Measurements from ENCODE around the gene AMT. TPM values are rescaled to one million over a fixed set of nuclear protein-coding genes. Genes with fewer than 3 reads are reported as not detected.
"Not testable (repeated sequence)": the region's sequence is repeated elsewhere in the genome, so short reads cannot be mapped to it uniquely, and the experiment has no call there.

Gene AMT
- total and polyA plus RNA-seq, 4 donors, result 3.6 to 70.8 (median 12.0) TPM

DNA sequence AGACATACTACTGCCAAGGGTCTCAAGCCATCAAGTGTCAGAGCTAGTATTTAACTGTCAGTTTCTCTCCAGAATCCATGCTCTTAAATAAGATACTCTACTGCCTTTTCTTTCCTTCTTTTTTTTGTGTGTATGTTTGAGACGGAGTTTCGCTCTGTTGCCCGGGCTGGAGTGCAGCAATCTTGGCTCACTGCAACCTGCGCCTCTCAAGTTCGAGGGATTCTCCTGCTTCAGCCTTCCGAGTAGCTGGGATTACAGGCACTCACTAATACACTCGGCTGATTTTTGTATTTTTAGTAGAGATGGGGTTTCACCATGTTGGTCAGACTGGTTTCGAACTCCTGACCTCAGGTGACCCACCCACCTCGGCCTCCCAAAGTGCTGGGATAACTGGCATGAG is 16.7 kb downstream of the AMT start:
- intact Hi-C loops (cut with DNase I); ATAC-seq (ENCODE audit: low FRiP score); H3K9me3 ChIP-seq (ENCODE audit: control insufficient read depth, low read length); H3K4me3 ChIP-seq (ENCODE audit: low read length in 2 of 2); H3K36me3 ChIP-seq (ENCODE audit: control insufficient read depth in 1 of 2, insufficient read depth in 2 of 2, low read length in 1 of 2); H3K27me3 ChIP-seq (ENCODE audit: control insufficient read depth in 1 of 2, insufficient read depth in 2 of 2, low read length in 1 of 2): not testable (repeated sequence)
- peak in 1 of 2 donors; percentile 33 for DNase-seq
- Histone ChIP-seq H3K27ac (ENCODE audit: low read depth in 1 of 2, low read length in 2 of 2) (peak overlapping the region in 1 of 2 donors; percentile 33), H3K4me1 (ENCODE audit: control insufficient read depth in 1 of 2, insufficient read depth in 2 of 2, low read length in 2 of 2) (peaks cover 0 to 15% of the 10 kb centered on the region in 2 donors)
- 9 to 11% methylated on average over 9 of the region's 9 CpGs for WGBS, 2 donors

DNA sequence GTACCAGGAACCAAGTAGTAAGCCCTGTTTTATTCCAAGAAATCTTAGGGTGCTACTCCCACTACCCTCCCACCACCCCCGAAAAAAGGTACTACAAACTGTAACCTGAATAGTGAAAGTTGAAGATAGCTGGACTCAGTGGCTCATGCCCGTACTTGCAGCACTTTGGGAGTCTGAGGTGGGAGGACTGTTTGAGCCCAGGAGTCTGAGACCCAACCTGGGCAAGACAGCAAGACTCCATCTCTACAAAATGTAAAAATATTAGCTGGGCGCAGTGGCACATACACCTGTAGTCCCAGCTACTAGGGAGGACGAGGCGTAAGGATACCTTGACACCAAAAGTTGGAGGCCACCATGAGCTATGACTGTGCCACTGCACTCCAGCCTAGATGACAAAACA is 18.4 kb downstream of the AMT start:
- DNase-seq, result no peak
- Histone ChIP-seq H3K4me3 (ENCODE audit: low read length in 2 of 2) (no peak overlapping the region), H3K9me3 (ENCODE audit: control insufficient read depth, low read length) (no peaks in the 10 kb centered on the region), H3K27me3 (ENCODE audit: control insufficient read depth in 1 of 2, insufficient read depth in 2 of 2, low read length in 1 of 2) (no peaks in the 10 kb centered on the region), H3K36me3 (ENCODE audit: control insufficient read depth in 1 of 2, insufficient read depth in 2 of 2, low read length in 1 of 2) (no peaks in the 10 kb centered on the region), H3K27ac (ENCODE audit: low read depth in 1 of 2, low read length in 2 of 2) (no peak overlapping the region), H3K4me1 (ENCODE audit: control insufficient read depth in 1 of 2, insufficient read depth in 2 of 2, low read length in 2 of 2) (peaks cover 0 to 4% of the 10 kb centered on the region in 2 donors)
- intact Hi-C loops (cut with DNase I), result loop anchor here in 1 of 2 donors (2.0 kb wide), 1 partner anchor 19 kb away; no protein-coding TSS in a partner anchor
- 85 to 95% methylated on average over 5 of the region's 5 CpGs for WGBS, 2 donors
- no peak for ATAC-seq (ENCODE audit: low FRiP score)

DNA sequence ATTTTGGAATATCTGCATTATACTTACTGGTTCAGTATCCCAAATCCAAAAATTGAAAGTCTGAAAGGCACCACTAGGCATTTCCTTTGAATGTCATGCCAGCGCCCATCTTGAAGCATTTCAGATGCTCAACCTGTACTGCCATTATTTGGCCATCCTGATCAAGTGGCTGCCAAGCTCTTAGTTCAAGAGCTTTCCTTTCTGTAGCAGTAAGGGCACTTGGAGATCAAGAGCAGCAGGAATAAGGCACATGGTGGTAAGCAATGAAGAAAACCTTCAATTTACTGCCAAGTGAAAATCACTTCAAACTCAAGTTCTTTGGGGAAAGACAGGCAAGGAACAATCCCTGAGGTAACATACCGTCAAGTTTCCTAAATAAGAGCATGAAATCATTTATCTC is 20.5 kb downstream of the AMT start:
- H3K27me3 ChIP-seq (ENCODE audit: control insufficient read depth in 1 of 2, insufficient read depth in 2 of 2, low read length in 1 of 2), result no peaks in the 10 kb centered on the region
- 66 to 70% methylated on average over 2 of the region's 2 CpGs for WGBS, 2 donors
- intact Hi-C loops (cut with DNase I), result loop anchor here in 1 of 2 donors (2.0 kb wide), 1 partner anchor 17 kb away; no protein-coding TSS in a partner anchor
- ATAC-seq (ENCODE audit: low FRiP score), result no peak
- no peak overlapping the region for H3K4me3 ChIP-seq (ENCODE audit: low read length in 2 of 2)
- DNase-seq, result no peak
- no peaks in the 10 kb centered on the region for H3K9me3 ChIP-seq (ENCODE audit: control insufficient read depth, low read length)
- no peaks in the 10 kb centered on the region for H3K36me3 ChIP-seq (ENCODE audit: control insufficient read depth in 1 of 2, insufficient read depth in 2 of 2, low read length in 1 of 2)
- H3K27ac ChIP-seq (ENCODE audit: low read depth in 1 of 2, low read length in 2 of 2), result no peak overlapping the region
- H3K4me1 ChIP-seq (ENCODE audit: control insufficient read depth in 1 of 2, insufficient read depth in 2 of 2, low read length in 2 of 2), result peaks cover 0 to 4% of the 10 kb centered on the region in 2 donors

DNA sequence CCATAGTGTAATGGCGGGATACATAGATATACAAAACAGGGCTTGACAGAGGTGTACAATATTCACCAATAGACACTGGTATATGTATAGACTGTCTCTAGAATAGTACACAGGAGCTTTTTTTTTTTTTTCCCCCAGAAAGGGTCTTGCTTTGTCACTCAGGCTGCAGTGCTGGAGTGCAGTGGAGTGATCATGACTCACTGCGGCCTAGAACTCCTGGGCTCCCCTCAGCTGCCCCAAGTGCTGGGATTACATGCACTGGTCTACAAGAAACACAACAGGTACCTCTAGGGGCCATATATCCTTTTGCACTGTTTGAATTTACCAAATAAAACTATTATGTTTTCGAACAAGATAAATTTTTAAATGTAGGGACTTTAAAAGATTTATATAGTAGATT is 22.8 kb downstream of the AMT start:
- Histone ChIP-seq H3K27me3 (ENCODE audit: control insufficient read depth in 1 of 2, insufficient read depth in 2 of 2, low read length in 1 of 2) (no peaks in the 10 kb centered on the region), H3K9me3 (ENCODE audit: control insufficient read depth, low read length) (no peaks in the 10 kb centered on the region), H3K27ac (ENCODE audit: low read depth in 1 of 2, low read length in 2 of 2) (no peak overlapping the region), H3K4me3 (ENCODE audit: low read length in 2 of 2) (no peak overlapping the region), H3K4me1 (ENCODE audit: control insufficient read depth in 1 of 2, insufficient read depth in 2 of 2, low read length in 2 of 2) (no peaks in the 10 kb centered on the region), H3K36me3 (ENCODE audit: control insufficient read depth in 1 of 2, insufficient read depth in 2 of 2, low read length in 1 of 2) (no peaks in the 10 kb centered on the region)
- DNase-seq (peak in 1 of 2 donors; percentile 46), ATAC-seq (ENCODE audit: low FRiP score) (no peak)
- intact Hi-C loops (cut with DNase I), result loop anchor here in 1 of 2 donors (5.0 kb wide), 1 partner anchor 37 kb away; no protein-coding TSS in a partner anchor
- 90 to 95% methylated on average over 3 of the region's 3 CpGs for WGBS, 2 donors

DNA sequence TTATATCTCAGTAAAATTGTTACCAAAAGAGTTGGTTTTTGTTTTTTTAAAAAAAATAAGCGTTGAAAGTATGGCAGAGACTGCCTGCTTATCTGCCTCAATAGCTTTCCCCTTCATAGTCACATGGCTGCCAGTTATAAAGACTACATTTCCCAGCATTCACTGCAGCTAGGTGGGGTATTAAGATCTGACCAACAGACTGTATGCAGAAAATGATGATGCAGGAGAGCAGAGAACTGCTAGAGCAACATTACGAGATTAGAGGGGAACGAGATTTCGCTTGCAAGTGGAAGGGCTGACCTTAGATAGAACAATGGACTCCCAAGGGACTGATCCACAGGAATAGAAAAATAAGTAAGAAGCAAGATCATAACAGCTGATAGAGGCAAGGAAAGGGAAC is 24.8 kb downstream of the AMT start:
- DNase-seq (no peak), ATAC-seq (ENCODE audit: low FRiP score) (peak; percentile 69)
- H3K36me3 ChIP-seq (ENCODE audit: control insufficient read depth in 1 of 2, insufficient read depth in 2 of 2, low read length in 1 of 2), result no peaks in the 10 kb centered on the region
- H3K27me3 ChIP-seq (ENCODE audit: control insufficient read depth in 1 of 2, insufficient read depth in 2 of 2, low read length in 1 of 2), result no peaks in the 10 kb centered on the region
- H3K4me1 ChIP-seq (ENCODE audit: control insufficient read depth in 1 of 2, insufficient read depth in 2 of 2, low read length in 2 of 2), result peaks cover 0 to 3% of the 10 kb centered on the region in 2 donors
- peak overlapping the region in 1 of 2 donors; percentile 23 for H3K27ac ChIP-seq (ENCODE audit: low read depth in 1 of 2, low read length in 2 of 2)
- H3K9me3 ChIP-seq (ENCODE audit: control insufficient read depth, low read length), result no peaks in the 10 kb centered on the region
- intact Hi-C loops (cut with DNase I), result loop anchor here in 1 of 2 donors (5.0 kb wide), 1 partner anchor 35 kb away; no protein-coding TSS in a partner anchor
- no peak overlapping the region for H3K4me3 ChIP-seq (ENCODE audit: low read length in 2 of 2)
- WGBS, 2 donors, result 13 to 18% methylated on average over 4 of the region's 4 CpGs

DNA sequence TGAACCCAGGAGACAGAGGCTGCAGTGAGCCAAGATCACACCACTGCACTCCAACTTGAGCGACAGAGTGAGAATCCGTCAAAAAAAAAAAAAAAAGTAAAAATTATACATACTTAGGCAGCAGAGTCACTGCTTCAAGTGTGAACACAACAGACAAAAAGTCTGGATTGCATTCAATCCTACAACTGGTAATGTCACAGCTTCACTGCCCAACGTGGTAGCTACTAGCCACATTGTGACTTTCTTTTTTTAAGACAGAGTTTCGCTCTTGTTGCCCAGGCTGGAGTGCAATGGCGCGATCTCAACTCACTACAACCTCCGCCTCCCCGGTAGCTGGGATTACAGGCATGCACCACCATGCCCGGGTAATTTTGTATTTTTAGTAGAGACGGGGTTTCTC is 31.0 kb downstream of the AMT start:
- H3K27me3 ChIP-seq (ENCODE audit: control insufficient read depth in 1 of 2, insufficient read depth in 2 of 2, low read length in 1 of 2); H3K4me1 ChIP-seq (ENCODE audit: control insufficient read depth in 1 of 2, insufficient read depth in 2 of 2, low read length in 2 of 2); H3K9me3 ChIP-seq (ENCODE audit: control insufficient read depth, low read length); H3K36me3 ChIP-seq (ENCODE audit: control insufficient read depth in 1 of 2, insufficient read depth in 2 of 2, low read length in 1 of 2); ATAC-seq (ENCODE audit: low FRiP score); H3K27ac ChIP-seq (ENCODE audit: low read depth in 1 of 2, low read length in 2 of 2); intact Hi-C loops (cut with DNase I); H3K4me3 ChIP-seq (ENCODE audit: low read length in 2 of 2): not testable (repeated sequence)
- 83% methylated on average over 10 of the region's 10 CpGs for WGBS, 2 donors
- peak in 1 of 2 donors; percentile 12 for DNase-seq

DNA sequence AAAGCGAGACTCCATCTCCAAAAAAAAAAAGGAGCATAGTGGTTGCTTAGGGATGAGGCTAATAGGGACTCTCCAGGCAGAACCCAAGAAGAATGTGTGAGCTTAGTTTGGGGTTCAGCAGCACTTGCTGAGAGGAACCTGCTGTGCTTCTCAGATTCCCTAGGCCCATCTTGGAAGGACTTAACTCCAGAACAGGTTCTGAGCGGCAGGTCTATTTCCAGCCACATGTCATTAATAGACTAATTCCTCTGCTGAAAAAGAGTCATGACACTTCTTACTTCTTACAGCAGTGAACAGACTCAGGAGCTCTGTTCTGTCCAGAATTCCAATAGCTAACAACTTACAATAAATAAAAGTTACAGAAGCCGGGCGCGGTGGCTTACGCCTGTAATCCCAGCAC is 33.0 kb downstream of the AMT start:
- intact Hi-C loops (cut with DNase I), result no loop called here
- H3K36me3 ChIP-seq (ENCODE audit: control insufficient read depth in 1 of 2, insufficient read depth in 2 of 2, low read length in 1 of 2), result no peaks in the 10 kb centered on the region
- no peaks in the 10 kb centered on the region for H3K27me3 ChIP-seq (ENCODE audit: control insufficient read depth in 1 of 2, insufficient read depth in 2 of 2, low read length in 1 of 2)
- ATAC-seq (ENCODE audit: low FRiP score), result no peak
- peaks cover 0 to 5% of the 10 kb centered on the region in 2 donors for H3K4me1 ChIP-seq (ENCODE audit: control insufficient read depth in 1 of 2, insufficient read depth in 2 of 2, low read length in 2 of 2)
- no peak overlapping the region for H3K4me3 ChIP-seq (ENCODE audit: low read length in 2 of 2)
- peak in 1 of 2 donors; percentile 46 for DNase-seq
- 96 to 97% methylated on average over 6 of the region's 6 CpGs for WGBS, 2 donors
- H3K9me3 ChIP-seq (ENCODE audit: control insufficient read depth, low read length), result no peaks in the 10 kb centered on the region
- H3K27ac ChIP-seq (ENCODE audit: low read depth in 1 of 2, low read length in 2 of 2), result no peak overlapping the region

DNA sequence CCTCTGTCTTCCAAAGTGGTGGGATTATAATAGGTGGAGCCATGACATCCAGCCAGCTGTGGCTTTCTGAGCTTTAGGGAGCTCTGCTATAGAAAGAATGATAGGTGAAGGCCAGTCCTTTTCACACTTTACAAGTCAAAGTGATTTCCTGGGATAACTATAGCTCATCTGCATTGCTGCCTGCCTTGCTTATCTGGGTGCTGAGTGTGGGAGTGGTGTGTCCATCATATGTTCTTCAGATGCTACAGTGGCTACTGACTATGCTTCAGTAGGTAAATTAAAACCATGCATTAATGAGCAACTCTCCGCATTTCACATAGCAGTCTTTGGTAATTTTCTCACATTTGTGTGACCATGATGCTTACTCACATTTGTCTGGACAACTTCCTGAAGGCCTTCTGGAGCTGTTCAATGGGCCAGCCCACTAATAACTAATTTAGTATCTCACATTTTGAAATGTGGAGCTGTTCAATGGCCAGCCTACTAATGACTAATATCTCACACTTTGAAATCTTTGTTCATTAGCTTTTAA is 33.9 kb downstream of the AMT start:
- WGBS, 2 donors, result 85 to 90% methylated on average over 1 of the region's 1 CpG
- H3K4me1 ChIP-seq (ENCODE audit: control insufficient read depth in 1 of 2, insufficient read depth in 2 of 2, low read length in 2 of 2), result peaks cover 0 to 3% of the 10 kb centered on the region in 2 donors
- H3K9me3 ChIP-seq (ENCODE audit: control insufficient read depth, low read length), result no peaks in the 10 kb centered on the region
- intact Hi-C loops (cut with DNase I), result no loop called here
- no peak overlapping the region for H3K4me3 ChIP-seq (ENCODE audit: low read length in 2 of 2)
- H3K36me3 ChIP-seq (ENCODE audit: control insufficient read depth in 1 of 2, insufficient read depth in 2 of 2, low read length in 1 of 2), result no peaks in the 10 kb centered on the region
- ATAC-seq (ENCODE audit: low FRiP score) (no peak), DNase-seq (no peak)
- no peaks in the 10 kb centered on the region for H3K27me3 ChIP-seq (ENCODE audit: control insufficient read depth in 1 of 2, insufficient read depth in 2 of 2, low read length in 1 of 2)
- H3K27ac ChIP-seq (ENCODE audit: low read depth in 1 of 2, low read length in 2 of 2), result no peak overlapping the region

DNA sequence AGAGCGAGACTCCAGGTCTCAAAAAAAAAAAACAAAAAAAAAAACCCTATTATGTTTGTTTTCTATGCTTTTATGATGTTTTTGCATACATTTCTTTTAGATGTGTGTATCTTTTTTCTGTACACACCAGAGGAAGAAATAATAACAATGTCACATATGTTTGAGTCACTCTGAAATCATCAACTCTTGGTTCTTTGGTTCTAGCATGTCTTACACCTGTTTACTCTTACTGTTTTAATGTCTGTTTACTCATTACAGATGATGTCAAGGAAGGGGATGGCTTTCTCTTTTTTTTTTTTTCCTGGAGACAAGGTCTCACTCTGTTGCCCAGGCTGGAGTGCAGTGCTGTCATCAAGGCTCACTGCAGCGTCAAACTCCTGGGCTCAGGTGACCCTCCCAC is 34.6 kb downstream of the AMT start:
- no peak overlapping the region for H3K4me3 ChIP-seq (ENCODE audit: low read length in 2 of 2)
- no peaks in the 10 kb centered on the region for H3K36me3 ChIP-seq (ENCODE audit: control insufficient read depth in 1 of 2, insufficient read depth in 2 of 2, low read length in 1 of 2)
- no peaks in the 10 kb centered on the region for H3K27me3 ChIP-seq (ENCODE audit: control insufficient read depth in 1 of 2, insufficient read depth in 2 of 2, low read length in 1 of 2)
- ATAC-seq (ENCODE audit: low FRiP score) (no peak), DNase-seq (no peak)
- no peak overlapping the region for H3K27ac ChIP-seq (ENCODE audit: low read depth in 1 of 2, low read length in 2 of 2)
- no peaks in the 10 kb centered on the region for H3K9me3 ChIP-seq (ENCODE audit: control insufficient read depth, low read length)
- 86 to 90% methylated on average over 2 of the region's 2 CpGs for WGBS, 2 donors
- peaks cover 0 to 3% of the 10 kb centered on the region in 2 donors for H3K4me1 ChIP-seq (ENCODE audit: control insufficient read depth in 1 of 2, insufficient read depth in 2 of 2, low read length in 2 of 2)
- intact Hi-C loops (cut with DNase I), result no loop called here

Measured in aorta (tissue), 5 donors.